ENCODE data around the gene RNF169.

DNA sequence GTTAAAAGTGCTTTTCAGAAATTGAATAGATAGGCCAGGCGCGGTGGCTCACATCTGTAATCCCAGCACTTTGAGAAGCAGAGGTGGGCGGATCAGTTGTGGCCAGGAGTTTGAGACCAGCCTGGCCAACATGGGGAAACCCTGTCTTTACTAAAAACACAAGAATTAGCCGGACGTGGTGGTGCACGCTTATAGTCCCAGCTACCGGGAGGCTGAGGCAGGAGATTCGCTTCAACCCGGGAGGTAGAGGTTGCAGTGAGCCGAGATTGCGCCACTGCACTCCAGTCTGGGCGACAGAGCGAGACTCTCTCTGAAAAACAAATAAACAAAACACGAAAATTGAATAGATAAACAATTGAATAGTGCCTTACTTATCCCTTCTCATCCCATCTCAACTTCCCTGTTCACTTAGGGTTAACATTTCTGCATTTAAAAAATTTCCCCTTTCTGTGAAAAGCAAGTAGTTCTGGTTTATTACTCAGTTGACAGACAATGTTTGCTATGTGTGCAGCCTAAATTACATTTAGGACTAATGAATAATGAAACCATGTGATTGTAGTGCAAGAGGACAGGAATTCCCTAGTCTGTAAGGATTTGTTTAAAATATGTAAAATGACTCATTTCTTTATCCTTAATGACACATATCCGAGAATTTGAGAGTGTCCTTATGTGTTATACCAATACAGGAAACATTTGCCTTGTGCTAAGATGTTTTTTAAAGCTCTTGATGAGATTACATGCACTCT is 6.0 kb downstream of the RNF169 start:
- TF ChIP-seq, protein P1, sequence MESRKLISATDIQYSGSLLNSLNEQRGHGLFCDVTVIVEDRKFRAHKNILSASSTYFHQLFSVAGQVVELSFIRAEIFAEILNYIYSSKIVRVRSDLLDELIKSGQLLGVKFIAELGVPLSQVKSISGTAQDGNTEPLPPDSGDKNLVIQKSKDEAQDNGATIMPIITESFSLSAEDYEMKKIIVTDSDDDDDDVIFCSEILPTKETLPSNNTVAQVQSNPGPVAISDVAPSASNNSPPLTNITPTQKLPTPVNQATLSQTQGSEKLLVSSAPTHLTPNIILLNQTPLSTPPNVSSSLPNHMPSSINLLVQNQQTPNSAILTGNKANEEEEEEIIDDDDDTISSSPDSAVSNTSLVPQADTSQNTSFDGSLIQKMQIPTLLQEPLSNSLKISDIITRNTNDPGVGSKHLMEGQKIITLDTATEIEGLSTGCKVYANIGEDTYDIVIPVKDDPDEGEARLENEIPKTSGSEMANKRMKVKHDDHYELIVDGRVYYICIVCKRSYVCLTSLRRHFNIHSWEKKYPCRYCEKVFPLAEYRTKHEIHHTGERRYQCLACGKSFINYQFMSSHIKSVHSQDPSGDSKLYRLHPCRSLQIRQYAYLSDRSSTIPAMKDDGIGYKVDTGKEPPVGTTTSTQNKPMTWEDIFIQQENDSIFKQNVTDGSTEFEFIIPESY (CRISPR knock-in tag; IDR thresholded peaks at IDR 0.05): no peak
- TF ChIP-seq YY1 (IDR thresholded peaks at IDR 0.05; ENCODE audit: borderline replicate concordance in 1 of 3, control insufficient read depth in 1 of 3, extremely low read depth in 1 of 3, insufficient read depth in 3 of 3, insufficient read length in 1 of 3, insufficient replicate concordance in 2 of 3, low read depth in 1 of 3, low read length in 2 of 3): no peak
- TF ChIP-seq, protein P2, sequence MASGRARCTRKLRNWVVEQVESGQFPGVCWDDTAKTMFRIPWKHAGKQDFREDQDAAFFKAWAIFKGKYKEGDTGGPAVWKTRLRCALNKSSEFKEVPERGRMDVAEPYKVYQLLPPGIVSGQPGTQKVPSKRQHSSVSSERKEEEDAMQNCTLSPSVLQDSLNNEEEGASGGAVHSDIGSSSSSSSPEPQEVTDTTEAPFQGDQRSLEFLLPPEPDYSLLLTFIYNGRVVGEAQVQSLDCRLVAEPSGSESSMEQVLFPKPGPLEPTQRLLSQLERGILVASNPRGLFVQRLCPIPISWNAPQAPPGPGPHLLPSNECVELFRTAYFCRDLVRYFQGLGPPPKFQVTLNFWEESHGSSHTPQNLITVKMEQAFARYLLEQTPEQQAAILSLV (tag; IDR thresholded peaks at IDR 0.05): no peak
- no peak for TF ChIP-seq PML (IDR thresholded peaks at IDR 0.05; ENCODE audit: low read length)
- TF ChIP-seq, protein P3, sequence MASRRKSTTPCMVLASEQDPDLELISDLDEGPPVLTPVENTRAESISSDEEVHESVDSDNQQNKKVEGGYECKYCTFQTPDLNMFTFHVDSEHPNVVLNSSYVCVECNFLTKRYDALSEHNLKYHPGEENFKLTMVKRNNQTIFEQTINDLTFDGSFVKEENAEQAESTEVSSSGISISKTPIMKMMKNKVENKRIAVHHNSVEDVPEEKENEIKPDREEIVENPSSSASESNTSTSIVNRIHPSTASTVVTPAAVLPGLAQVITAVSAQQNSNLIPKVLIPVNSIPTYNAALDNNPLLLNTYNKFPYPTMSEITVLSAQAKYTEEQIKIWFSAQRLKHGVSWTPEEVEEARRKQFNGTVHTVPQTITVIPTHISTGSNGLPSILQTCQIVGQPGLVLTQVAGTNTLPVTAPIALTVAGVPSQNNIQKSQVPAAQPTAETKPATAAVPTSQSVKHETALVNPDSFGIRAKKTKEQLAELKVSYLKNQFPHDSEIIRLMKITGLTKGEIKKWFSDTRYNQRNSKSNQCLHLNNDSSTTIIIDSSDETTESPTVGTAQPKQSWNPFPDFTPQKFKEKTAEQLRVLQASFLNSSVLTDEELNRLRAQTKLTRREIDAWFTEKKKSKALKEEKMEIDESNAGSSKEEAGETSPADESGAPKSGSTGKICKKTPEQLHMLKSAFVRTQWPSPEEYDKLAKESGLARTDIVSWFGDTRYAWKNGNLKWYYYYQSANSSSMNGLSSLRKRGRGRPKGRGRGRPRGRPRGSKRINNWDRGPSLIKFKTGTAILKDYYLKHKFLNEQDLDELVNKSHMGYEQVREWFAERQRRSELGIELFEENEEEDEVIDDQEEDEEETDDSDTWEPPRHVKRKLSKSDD (conservative IDR thresholded peaks at IDR 0.05; ENCODE audit: low read length): no peak

All from K562 (cell line).